ENCODE results near the gene PITX3.

- TF ChIP-seq CTCF (IDR thresholded peaks at IDR 0.05) (no peak), POLR2AphosphoS5 (IDR thresholded peaks at IDR 0.05) (no peak), EP300 (IDR thresholded peaks at IDR 0.05) (no peak), POLR2A (IDR thresholded peaks at IDR 0.05) (no peak)
These were observed 14.3 kb downstream of the PITX3 start for GRCh38 chr10:102227050-102227449.

All from gastroesophageal sphincter (tissue), 3 donors.